HepG2 (cell line): ENCODE results near the gene BTN1A1. TPM values are rescaled to one million over a fixed set of nuclear protein-coding genes. Genes with fewer than 3 reads are reported as not detected.

Source experiments
- MBNL3 ChIP-seq: fragments of 250-450 bp; sonication (Bioruptor Pico); conservative IDR thresholded peaks from 2 replicates; pipeline ENCODE4 v1.8.0; 2022; ENCODE audit warnings: mild to moderate bottlenecking, inconsistent platforms
- SP5 ChIP-seq: IDR thresholded peaks from 2 replicates; pipeline ENCODE4 v1.6.1; 2016; ENCODE audit warnings: low read depth, borderline replicate concordance
- STAT5B ChIP-seq: sonication (generic); formaldehyde crosslinking; IDR thresholded peaks from 2 replicates; pipeline ENCODE4 v1.4.0; 2020; ENCODE audit warnings: missing genetic modification reagents
- ZNF276 ChIP-seq: sonication (generic); formaldehyde crosslinking; IDR thresholded peaks from 2 replicates; pipeline ENCODE4 v1.4.0; 2020; ENCODE audit warnings: mild to moderate bottlenecking, low read depth, missing genetic modification reagents
- ZNF343 ChIP-seq: sonication (generic); formaldehyde crosslinking; IDR thresholded peaks from 2 replicates; pipeline ENCODE4 v1.4.0; 2020; ENCODE audit warnings: mild to moderate bottlenecking, missing genetic modification reagents
- ZNF501 ChIP-seq: sonication (generic); formaldehyde crosslinking; IDR thresholded peaks from 2 replicates; pipeline ENCODE4 v1.5.1; 2020; ENCODE audit warnings: mild to moderate bottlenecking, moderate library complexity, missing genetic modification reagents
- polyA plus RNA-seq, 8 experiments: library from polyadenylated mRNA; depleted of rRNA in 3 of 8; stranded (reverse) in 7 of 8; unstranded in 1 of 8; fragments of >200 nt; fragmentation: Illumina TruSeq in 4 of 8; extraction: Trizol in 4 of 8; gene quantifications; 2 replicates each; pipeline versions ENCODE4 v1.2.1 to v1.2.3, GENCODE V29; 2011 to 2016; ENCODE audit warnings: low read depth in 4 of 8, missing spikeins in 1 of 8, mixed read lengths in 1 of 8; ENCODE audit not compliant: insufficient read depth in 1 of 8
- total RNA-seq, 5 experiments: library from RNA; depleted of rRNA; stranded (reverse); fragments of >200 nt; fragmentation: Illumina TruSeq; extraction: Trizol; gene quantifications; 2 replicates each; pipeline ENCODE4 v1.2.3, GENCODE V29; 2016; ENCODE audit warnings: low read depth in 1 of 5
- TF ChIP-seq, protein P1 (sequence below): sonication (generic); formaldehyde crosslinking; IDR thresholded peaks from 2 replicates; pipeline ENCODE4 v1.5.0; 2020; ENCODE audit warnings: mild to moderate bottlenecking, missing genetic modification reagents, borderline replicate concordance
- TF ChIP-seq, protein P2 (sequence below): sonication (generic); formaldehyde crosslinking; conservative IDR thresholded peaks from 2 replicates; pipeline ENCODE4 v1.8.1; 2023; ENCODE audit warnings: missing genetic modification reagents
- TF ChIP-seq, protein P3 (sequence below): sonication (generic); formaldehyde crosslinking; conservative IDR thresholded peaks from 2 replicates; pipeline ENCODE4 v1.8.0; 2022; ENCODE audit warnings: mild to moderate bottlenecking, moderate library complexity, missing genetic modification reagents
- TF ChIP-seq, protein P4 (sequence below): sonication (generic); formaldehyde crosslinking; IDR thresholded peaks from 2 replicates; pipeline ENCODE4; 2020; ENCODE audit warnings: missing genetic modification reagents, mild to moderate bottlenecking, borderline replicate concordance

The BTN1A1 gene
- total and polyA plus RNA-seq, 2 of the 13 experiments (the other 11 are each of a cell fraction or from before 2014, with no cell fraction given): 0.04 TPM; not detected in 1

GRCh38 chr6:26550250-26550993 is 50.3 kb downstream of the BTN1A1 start (continued):
- TF ChIP-seq, protein P1, sequence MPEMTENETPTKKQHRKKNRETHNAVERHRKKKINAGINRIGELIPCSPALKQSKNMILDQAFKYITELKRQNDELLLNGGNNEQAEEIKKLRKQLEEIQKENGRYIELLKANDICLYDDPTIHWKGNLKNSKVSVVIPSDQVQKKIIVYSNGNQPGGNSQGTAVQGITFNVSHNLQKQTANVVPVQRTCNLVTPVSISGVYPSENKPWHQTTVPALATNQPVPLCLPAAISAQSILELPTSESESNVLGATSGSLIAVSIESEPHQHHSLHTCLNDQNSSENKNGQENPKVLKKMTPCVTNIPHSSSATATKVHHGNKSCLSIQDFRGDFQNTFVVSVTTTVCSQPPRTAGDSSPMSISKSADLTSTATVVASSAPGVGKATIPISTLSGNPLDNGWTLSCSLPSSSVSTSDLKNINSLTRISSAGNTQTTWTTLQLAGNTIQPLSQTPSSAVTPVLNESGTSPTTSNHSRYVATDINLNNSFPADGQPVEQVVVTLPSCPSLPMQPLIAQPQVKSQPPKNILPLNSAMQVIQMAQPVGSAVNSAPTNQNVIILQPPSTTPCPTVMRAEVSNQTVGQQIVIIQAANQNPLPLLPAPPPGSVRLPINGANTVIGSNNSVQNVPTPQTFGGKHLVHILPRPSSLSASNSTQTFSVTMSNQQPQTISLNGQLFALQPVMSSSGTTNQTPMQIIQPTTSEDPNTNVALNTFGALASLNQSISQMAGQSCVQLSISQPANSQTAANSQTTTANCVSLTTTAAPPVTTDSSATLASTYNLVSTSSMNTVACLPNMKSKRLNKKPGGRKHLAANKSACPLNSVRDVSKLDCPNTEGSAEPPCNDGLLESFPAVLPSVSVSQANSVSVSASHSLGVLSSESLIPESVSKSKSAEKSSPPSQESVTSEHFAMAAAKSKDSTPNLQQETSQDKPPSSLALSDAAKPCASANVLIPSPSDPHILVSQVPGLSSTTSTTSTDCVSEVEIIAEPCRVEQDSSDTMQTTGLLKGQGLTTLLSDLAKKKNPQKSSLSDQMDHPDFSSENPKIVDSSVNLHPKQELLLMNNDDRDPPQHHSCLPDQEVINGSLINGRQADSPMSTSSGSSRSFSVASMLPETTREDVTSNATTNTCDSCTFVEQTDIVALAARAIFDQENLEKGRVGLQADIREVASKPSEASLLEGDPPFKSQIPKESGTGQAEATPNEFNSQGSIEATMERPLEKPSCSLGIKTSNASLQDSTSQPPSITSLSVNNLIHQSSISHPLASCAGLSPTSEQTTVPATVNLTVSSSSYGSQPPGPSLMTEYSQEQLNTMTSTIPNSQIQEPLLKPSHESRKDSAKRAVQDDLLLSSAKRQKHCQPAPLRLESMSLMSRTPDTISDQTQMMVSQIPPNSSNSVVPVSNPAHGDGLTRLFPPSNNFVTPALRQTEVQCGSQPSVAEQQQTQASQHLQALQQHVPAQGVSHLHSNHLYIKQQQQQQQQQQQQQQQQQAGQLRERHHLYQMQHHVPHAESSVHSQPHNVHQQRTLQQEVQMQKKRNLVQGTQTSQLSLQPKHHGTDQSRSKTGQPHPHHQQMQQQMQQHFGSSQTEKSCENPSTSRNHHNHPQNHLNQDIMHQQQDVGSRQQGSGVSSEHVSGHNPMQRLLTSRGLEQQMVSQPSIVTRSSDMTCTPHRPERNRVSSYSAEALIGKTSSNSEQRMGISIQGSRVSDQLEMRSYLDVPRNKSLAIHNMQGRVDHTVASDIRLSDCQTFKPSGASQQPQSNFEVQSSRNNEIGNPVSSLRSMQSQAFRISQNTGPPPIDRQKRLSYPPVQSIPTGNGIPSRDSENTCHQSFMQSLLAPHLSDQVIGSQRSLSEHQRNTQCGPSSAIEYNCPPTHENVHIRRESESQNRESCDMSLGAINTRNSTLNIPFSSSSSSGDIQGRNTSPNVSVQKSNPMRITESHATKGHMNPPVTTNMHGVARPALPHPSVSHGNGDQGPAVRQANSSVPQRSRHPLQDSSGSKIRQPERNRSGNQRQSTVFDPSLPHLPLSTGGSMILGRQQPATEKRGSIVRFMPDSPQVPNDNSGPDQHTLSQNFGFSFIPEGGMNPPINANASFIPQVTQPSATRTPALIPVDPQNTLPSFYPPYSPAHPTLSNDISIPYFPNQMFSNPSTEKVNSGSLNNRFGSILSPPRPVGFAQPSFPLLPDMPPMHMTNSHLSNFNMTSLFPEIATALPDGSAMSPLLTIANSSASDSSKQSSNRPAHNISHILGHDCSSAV (CRISPR knock-in tag): no peak
- 0 out of 2 replicates have a peak, but pooled peaks have one; percentile 53 for TF ChIP-seq MBNL3
- TF ChIP-seq STAT5B (CRISPR knock-in tag): no peak
- TF ChIP-seq, protein P2, sequence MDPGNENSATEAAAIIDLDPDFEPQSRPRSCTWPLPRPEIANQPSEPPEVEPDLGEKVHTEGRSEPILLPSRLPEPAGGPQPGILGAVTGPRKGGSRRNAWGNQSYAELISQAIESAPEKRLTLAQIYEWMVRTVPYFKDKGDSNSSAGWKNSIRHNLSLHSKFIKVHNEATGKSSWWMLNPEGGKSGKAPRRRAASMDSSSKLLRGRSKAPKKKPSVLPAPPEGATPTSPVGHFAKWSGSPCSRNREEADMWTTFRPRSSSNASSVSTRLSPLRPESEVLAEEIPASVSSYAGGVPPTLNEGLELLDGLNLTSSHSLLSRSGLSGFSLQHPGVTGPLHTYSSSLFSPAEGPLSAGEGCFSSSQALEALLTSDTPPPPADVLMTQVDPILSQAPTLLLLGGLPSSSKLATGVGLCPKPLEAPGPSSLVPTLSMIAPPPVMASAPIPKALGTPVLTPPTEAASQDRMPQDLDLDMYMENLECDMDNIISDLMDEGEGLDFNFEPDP (CRISPR knock-in tag): no peak
- TF ChIP-seq ZNF501: peak; percentile 29; the same call in 1 of the 2 replicates
- TF ChIP-seq ZNF343 (CRISPR knock-in tag): peak; percentile 73; the same call in 1 of the 2 replicates
- TF ChIP-seq ZNF276 (CRISPR knock-in tag): no peak
- peak; percentile 71 for TF ChIP-seq SP5 (CRISPR knock-in tag)
- TF ChIP-seq, protein P3, sequence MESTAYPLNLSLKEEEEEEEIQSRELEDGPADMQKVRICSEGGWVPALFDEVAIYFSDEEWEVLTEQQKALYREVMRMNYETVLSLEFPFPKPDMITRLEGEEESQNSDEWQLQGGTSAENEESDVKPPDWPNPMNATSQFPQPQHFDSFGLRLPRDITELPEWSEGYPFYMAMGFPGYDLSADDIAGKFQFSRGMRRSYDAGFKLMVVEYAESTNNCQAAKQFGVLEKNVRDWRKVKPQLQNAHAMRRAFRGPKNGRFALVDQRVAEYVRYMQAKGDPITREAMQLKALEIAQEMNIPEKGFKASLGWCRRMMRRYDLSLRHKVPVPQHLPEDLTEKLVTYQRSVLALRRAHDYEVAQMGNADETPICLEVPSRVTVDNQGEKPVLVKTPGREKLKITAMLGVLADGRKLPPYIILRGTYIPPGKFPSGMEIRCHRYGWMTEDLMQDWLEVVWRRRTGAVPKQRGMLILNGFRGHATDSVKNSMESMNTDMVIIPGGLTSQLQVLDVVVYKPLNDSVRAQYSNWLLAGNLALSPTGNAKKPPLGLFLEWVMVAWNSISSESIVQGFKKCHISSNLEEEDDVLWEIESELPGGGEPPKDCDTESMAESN (CRISPR knock-in tag): no peak
- TF ChIP-seq, protein P4, sequence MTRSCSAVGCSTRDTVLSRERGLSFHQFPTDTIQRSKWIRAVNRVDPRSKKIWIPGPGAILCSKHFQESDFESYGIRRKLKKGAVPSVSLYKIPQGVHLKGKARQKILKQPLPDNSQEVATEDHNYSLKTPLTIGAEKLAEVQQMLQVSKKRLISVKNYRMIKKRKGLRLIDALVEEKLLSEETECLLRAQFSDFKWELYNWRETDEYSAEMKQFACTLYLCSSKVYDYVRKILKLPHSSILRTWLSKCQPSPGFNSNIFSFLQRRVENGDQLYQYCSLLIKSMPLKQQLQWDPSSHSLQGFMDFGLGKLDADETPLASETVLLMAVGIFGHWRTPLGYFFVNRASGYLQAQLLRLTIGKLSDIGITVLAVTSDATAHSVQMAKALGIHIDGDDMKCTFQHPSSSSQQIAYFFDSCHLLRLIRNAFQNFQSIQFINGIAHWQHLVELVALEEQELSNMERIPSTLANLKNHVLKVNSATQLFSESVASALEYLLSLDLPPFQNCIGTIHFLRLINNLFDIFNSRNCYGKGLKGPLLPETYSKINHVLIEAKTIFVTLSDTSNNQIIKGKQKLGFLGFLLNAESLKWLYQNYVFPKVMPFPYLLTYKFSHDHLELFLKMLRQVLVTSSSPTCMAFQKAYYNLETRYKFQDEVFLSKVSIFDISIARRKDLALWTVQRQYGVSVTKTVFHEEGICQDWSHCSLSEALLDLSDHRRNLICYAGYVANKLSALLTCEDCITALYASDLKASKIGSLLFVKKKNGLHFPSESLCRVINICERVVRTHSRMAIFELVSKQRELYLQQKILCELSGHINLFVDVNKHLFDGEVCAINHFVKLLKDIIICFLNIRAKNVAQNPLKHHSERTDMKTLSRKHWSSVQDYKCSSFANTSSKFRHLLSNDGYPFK (CRISPR knock-in tag): peak; percentile 64; the same call in 1 of the 2 replicates
